WTC11 (cell line): ENCODE data around the gene ISM2. TPM values are rescaled to one million over a fixed set of nuclear protein-coding genes. Genes with fewer than 3 reads are reported as not detected.
"Not testable (repeated sequence)": the region's sequence is repeated elsewhere in the genome, so short reads cannot be mapped to it uniquely, and the experiment has no call there.

ENCODE experiments used
- ATAC-seq: fragments of 200-7000 bp; cut with Tn5 transposase; 2 replicates; pipeline ENCODE4 v1.10.0; 2021; ENCODE audit warnings: mild to moderate bottlenecking, moderate library complexity
- CTCF ChIA-PET: fragments of 300-600 bp; sonication (Branson Sonifier 250); formaldehyde crosslinking; loops from one replicate; lab custom pipeline; 2021; ENCODE audit warnings: antibody characterized with exemption; lab: Charles Lee
- POLR2A ChIA-PET: fragments of 350-600 bp; sonication (Branson Sonifier 250); formaldehyde crosslinking; loops from one replicate; lab custom pipeline; 2021; ENCODE audit warnings: antibody characterized with exemption; lab: Charles Lee
- DNase-seq: peaks from one replicate; pipeline ENCODE4 v3.0.0; 2021; ENCODE audit warnings: low spot score
- H3K27ac Mint-ChIP-seq: 2 replicates; pipeline ENCODE4 v1.8.0; 2021; ENCODE audit warnings: mixed read lengths
- H3K27me3 Mint-ChIP-seq: 2 replicates; pipeline ENCODE4 v1.8.0; 2021; ENCODE audit warnings: low read depth, mild to moderate bottlenecking, moderate library complexity, mixed read lengths
- H3K36me3 Mint-ChIP-seq: 2 replicates; pipeline ENCODE4 v1.8.0; 2021; ENCODE audit warnings: mixed read lengths
- H3K4me1 Mint-ChIP-seq: 2 replicates; pipeline ENCODE4 v1.8.0; 2022; ENCODE audit warnings: mixed read lengths
- H3K4me3 Mint-ChIP-seq: 2 replicates; pipeline ENCODE4 v1.8.0; 2021; ENCODE audit warnings: mild to moderate bottlenecking, moderate library complexity, mixed read lengths
- H3K9me3 Mint-ChIP-seq: 2 replicates; pipeline ENCODE4 v1.8.0; 2021; ENCODE audit warnings: mixed read lengths
- ATF1 ChIP-seq: sonication (generic); formaldehyde crosslinking; IDR thresholded peaks from 2 replicates; pipeline ENCODE4 v1.8.1; 2023; ENCODE audit warnings: mild to moderate bottlenecking, moderate library complexity, missing genetic modification reagents
- EMX1 ChIP-seq: fragments of 250-450 bp; sonication (Bioruptor Pico); IDR thresholded peaks from 2 replicates; pipeline ENCODE4 v1.8.0; 2021; ENCODE audit warnings: mild to moderate bottlenecking
- ESRRA ChIP-seq: sonication (generic); formaldehyde crosslinking; IDR thresholded peaks from 2 replicates; pipeline ENCODE4 v1.8.1; 2022; ENCODE audit warnings: mild to moderate bottlenecking, missing genetic modification reagents, borderline replicate concordance
- MAX ChIP-seq: sonication (generic); formaldehyde crosslinking; IDR thresholded peaks from 2 replicates; pipeline ENCODE4 v1.8.0; 2022; ENCODE audit warnings: mild to moderate bottlenecking, missing genetic modification reagents
- NFATC4 ChIP-seq: fragments of 250-450 bp; sonication (Bioruptor Pico); IDR thresholded peaks from 2 replicates; pipeline ENCODE4 v1.9.0; 2021; ENCODE audit warnings: mild to moderate bottlenecking
- NFE2L1 ChIP-seq: sonication (generic); formaldehyde crosslinking; IDR thresholded peaks from 2 replicates; pipeline ENCODE4 v1.8.1; 2023; ENCODE audit warnings: missing genetic modification reagents
- RELA ChIP-seq: sonication (generic); formaldehyde crosslinking; IDR thresholded peaks from 2 replicates; pipeline ENCODE4 v1.8.1; 2022; ENCODE audit warnings: missing genetic modification reagents, mild to moderate bottlenecking, borderline replicate concordance
- SOX15 ChIP-seq: fragments of 250-450 bp; sonication (Bioruptor Pico); IDR thresholded peaks from 2 replicates; pipeline ENCODE4 v1.9.0; 2021; ENCODE audit warnings: mild to moderate bottlenecking
- USF2 ChIP-seq: sonication (generic); formaldehyde crosslinking; IDR thresholded peaks from 2 replicates; pipeline ENCODE4 v1.8.1; 2023; ENCODE audit warnings: mild to moderate bottlenecking, missing genetic modification reagents, moderate library complexity
- ZNF121 ChIP-seq: sonication (generic); formaldehyde crosslinking; IDR thresholded peaks from 2 replicates; pipeline ENCODE4 v1.8.0; 2023; ENCODE audit warnings: missing genetic modification reagents
- ZNF671 ChIP-seq: fragments of 250-450 bp; sonication (Bioruptor Pico); IDR thresholded peaks from 2 replicates; pipeline ENCODE4 v1.8.0; 2021; ENCODE audit warnings: mild to moderate bottlenecking
- total RNA-seq: library from RNA; stranded (reverse); gene quantifications from 3 replicates; pipeline ENCODE4 v1.2.3, GENCODE V29; 2021
- TF ChIP-seq, protein P1 (sequence below): sonication (generic); formaldehyde crosslinking; conservative IDR thresholded peaks from 2 replicates; pipeline ENCODE4 v1.8.1; 2023; ENCODE audit warnings: mild to moderate bottlenecking, low read depth, missing genetic modification reagents, moderate library complexity
- TF ChIP-seq, protein P2 (sequence below): sonication (generic); formaldehyde crosslinking; IDR thresholded peaks from 2 replicates; pipeline ENCODE4 v1.8.1; 2022; ENCODE audit warnings: mild to moderate bottlenecking, missing genetic modification reagents, moderate library complexity, borderline replicate concordance
- TF ChIP-seq, protein P3 (sequence below): sonication (generic); formaldehyde crosslinking; IDR thresholded peaks from 2 replicates; pipeline ENCODE4 v1.8.0; 2022; ENCODE audit warnings: mild to moderate bottlenecking, missing genetic modification reagents
- TF ChIP-seq, protein P4 (sequence below): sonication (generic); formaldehyde crosslinking; IDR thresholded peaks from 2 replicates; pipeline ENCODE4 v1.8.1; 2023; ENCODE audit warnings: mild to moderate bottlenecking, moderate library complexity, missing genetic modification reagents
- TF ChIP-seq, protein P5 (sequence below): fragments of 250-450 bp; sonication (Bioruptor Pico); IDR thresholded peaks from 2 replicates; pipeline ENCODE4 v1.9.0; 2021; ENCODE audit warnings: mild to moderate bottlenecking
- TF ChIP-seq, protein P6 (sequence below): sonication (generic); formaldehyde crosslinking; IDR thresholded peaks from 2 replicates; pipeline ENCODE4 v1.8.1; 2022; ENCODE audit warnings: low read depth, mild to moderate bottlenecking, moderate library complexity, missing genetic modification reagents, borderline replicate concordance

Gene ISM2
- total RNA-seq, 1 experiment from 2014 or later = 1.4 TPM

DNA sequence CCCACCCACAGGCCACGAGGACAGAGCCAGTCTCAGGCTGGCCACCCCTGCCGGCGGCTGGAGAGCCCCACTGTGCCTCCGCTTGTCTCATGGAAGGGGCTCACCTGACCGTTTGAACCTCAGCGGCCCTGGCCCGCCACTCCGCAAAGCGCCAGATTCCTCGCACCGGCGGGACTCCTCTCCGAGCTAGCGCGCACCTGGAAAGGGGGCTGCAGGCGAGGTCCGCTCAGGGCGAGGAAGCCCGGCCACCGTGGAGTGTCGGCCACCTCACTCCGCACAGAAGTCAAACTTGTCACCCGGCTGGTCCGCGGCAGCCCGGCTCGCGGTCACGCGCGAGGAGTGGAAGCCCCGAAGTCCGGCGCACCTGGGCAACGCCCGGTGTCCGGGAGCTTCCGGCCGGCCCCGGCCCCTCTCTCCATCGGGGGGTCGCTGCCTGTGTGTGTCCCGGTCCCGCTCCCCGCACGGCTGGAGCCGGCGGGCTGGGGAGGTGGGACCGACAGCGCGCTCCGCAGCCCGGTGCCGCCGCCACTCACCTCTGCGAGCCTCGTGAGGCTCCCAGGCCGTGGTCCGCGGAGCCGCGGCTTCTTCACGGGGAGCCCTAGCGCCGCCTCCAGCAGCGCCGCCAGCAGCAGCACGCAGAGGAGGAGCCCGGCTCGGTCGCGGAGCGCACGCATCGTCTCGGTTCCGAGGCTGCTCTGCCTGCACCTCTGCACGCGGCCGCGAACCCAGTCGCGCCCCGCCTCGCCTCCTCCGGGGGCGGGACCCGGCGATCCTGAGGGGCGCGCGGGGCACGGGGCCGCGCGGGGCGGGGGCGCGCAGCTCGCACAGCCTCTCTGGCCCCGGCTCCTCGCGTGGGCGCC is at the start of gene ISM2 (continued):
- TF ChIP-seq, protein P1, sequence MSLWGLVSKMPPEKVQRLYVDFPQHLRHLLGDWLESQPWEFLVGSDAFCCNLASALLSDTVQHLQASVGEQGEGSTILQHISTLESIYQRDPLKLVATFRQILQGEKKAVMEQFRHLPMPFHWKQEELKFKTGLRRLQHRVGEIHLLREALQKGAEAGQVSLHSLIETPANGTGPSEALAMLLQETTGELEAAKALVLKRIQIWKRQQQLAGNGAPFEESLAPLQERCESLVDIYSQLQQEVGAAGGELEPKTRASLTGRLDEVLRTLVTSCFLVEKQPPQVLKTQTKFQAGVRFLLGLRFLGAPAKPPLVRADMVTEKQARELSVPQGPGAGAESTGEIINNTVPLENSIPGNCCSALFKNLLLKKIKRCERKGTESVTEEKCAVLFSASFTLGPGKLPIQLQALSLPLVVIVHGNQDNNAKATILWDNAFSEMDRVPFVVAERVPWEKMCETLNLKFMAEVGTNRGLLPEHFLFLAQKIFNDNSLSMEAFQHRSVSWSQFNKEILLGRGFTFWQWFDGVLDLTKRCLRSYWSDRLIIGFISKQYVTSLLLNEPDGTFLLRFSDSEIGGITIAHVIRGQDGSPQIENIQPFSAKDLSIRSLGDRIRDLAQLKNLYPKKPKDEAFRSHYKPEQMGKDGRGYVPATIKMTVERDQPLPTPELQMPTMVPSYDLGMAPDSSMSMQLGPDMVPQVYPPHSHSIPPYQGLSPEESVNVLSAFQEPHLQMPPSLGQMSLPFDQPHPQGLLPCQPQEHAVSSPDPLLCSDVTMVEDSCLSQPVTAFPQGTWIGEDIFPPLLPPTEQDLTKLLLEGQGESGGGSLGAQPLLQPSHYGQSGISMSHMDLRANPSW (CRISPR knock-in tag) = 0 out of 2 replicates have a peak, but pooled peaks have one; percentile 61

- Mint-ChIP-seq H3K27me3 (no peaks in the 10 kb centered on the region), H3K4me3 (no peak overlapping the region), H3K9me3 (no peaks in the 10 kb centered on the region), H3K27ac (no peak overlapping the region), H3K36me3 (peaks cover 55% of the 10 kb centered on the region), H3K4me1 (no peaks in the 10 kb centered on the region)
- ChIA-PET CTCF (interaction anchor here (1.0 kb wide), 1 partner anchor 89 kb away, joined by 3 read pairs; no protein-coding TSS in a partner anchor), POLR2A (no interaction called here)
- TF ChIP-seq ZNF121 (CRISPR knock-in tag) (0 out of 2 replicates have a peak, but pooled peaks have one; percentile 64), RELA (CRISPR knock-in tag) (no peak)
- DNase-seq = no peak
- ATAC-seq = peak; percentile 81
Measured at GRCh38 chr14:77547512-77548180, 49.0 kb upstream of the ISM2 start.

- ATAC-seq, POLR2A ChIA-PET: not testable (repeated sequence)
- CTCF ChIA-PET = interaction anchor here (1.6 kb wide), 1 partner anchor 86 kb away, joined by 7 read pairs; no protein-coding TSS in a partner anchor
Measured at GRCh38 chr14:77545171-77545570, 46.6 kb upstream of the ISM2 start.

DNA sequence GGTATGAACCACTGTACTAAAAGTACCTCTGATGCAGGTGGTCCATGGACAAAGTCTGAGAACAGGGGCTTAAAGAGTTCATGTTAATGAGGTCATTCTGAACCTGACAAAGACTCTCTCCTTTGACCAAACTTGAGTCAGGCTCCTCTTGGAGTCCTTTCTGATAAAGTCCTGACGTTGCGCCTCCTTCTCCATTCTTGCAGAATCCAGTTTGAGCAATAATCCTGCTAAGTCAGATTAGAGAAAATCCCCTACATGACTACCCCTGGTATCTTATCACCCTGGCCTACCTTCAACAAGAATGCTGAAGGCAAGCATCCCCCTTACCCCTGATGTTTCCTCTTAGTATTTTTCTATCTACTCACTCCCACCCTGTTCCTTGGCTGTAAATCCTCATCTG is 46.0 kb upstream of the ISM2 start:
- ATAC-seq (no peak), DNase-seq (no peak)
- no peak overlapping the region for H3K4me3 Mint-ChIP-seq
- H3K9me3 Mint-ChIP-seq = no peaks in the 10 kb centered on the region
- H3K27ac Mint-ChIP-seq = no peak overlapping the region
- ChIA-PET CTCF (no interaction called here), POLR2A (no interaction called here)
- H3K27me3 Mint-ChIP-seq = no peaks in the 10 kb centered on the region
- no peaks in the 10 kb centered on the region for H3K4me1 Mint-ChIP-seq
- peaks cover 35% of the 10 kb centered on the region for H3K36me3 Mint-ChIP-seq
- TF ChIP-seq SOX15 (no peak), MAX (CRISPR knock-in tag) (no peak), ATF1 (CRISPR knock-in tag) (no peak), ESRRA (CRISPR knock-in tag) (no peak), NFATC4 (CRISPR knock-in tag) (no peak), NFE2L1 (CRISPR knock-in tag) (no peak), ZNF671 (CRISPR knock-in tag) (no peak), USF2 (CRISPR knock-in tag) (no peak), EMX1 (CRISPR knock-in tag) (no peak)
- TF ChIP-seq, protein P2, sequence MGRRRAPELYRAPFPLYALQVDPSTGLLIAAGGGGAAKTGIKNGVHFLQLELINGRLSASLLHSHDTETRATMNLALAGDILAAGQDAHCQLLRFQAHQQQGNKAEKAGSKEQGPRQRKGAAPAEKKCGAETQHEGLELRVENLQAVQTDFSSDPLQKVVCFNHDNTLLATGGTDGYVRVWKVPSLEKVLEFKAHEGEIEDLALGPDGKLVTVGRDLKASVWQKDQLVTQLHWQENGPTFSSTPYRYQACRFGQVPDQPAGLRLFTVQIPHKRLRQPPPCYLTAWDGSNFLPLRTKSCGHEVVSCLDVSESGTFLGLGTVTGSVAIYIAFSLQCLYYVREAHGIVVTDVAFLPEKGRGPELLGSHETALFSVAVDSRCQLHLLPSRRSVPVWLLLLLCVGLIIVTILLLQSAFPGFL = no peak
- TF ChIP-seq, protein P3, sequence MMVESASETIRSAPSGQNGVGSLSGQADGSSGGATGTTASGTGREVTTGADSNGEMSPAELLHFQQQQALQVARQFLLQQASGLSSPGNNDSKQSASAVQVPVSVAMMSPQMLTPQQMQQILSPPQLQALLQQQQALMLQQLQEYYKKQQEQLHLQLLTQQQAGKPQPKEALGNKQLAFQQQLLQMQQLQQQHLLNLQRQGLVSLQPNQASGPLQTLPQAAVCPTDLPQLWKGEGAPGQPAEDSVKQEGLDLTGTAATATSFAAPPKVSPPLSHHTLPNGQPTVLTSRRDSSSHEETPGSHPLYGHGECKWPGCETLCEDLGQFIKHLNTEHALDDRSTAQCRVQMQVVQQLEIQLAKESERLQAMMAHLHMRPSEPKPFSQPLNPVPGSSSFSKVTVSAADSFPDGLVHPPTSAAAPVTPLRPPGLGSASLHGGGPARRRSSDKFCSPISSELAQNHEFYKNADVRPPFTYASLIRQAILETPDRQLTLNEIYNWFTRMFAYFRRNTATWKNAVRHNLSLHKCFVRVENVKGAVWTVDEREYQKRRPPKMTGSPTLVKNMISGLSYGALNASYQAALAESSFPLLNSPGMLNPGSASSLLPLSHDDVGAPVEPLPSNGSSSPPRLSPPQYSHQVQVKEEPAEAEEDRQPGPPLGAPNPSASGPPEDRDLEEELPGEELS (CRISPR knock-in tag) = no peak
- TF ChIP-seq, protein P4, sequence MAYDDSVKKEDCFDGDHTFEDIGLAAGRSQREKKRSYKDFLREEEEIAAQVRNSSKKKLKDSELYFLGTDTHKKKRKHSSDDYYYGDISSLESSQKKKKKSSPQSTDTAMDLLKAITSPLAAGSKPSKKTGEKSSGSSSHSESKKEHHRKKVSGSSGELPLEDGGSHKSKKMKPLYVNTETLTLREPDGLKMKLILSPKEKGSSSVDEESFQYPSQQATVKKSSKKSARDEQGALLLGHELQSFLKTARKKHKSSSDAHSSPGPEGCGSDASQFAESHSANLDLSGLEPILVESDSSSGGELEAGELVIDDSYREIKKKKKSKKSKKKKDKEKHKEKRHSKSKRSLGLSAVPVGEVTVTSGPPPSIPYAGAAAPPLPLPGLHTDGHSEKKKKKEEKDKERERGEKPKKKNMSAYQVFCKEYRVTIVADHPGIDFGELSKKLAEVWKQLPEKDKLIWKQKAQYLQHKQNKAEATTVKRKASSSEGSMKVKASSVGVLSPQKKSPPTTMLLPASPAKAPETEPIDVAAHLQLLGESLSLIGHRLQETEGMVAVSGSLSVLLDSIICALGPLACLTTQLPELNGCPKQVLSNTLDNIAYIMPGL (CRISPR knock-in tag) = no peak
- TF ChIP-seq, protein P5, sequence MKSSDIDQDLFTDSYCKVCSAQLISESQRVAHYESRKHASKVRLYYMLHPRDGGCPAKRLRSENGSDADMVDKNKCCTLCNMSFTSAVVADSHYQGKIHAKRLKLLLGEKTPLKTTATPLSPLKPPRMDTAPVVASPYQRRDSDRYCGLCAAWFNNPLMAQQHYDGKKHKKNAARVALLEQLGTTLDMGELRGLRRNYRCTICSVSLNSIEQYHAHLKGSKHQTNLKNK (CRISPR knock-in tag) = no peak
- TF ChIP-seq, protein P6, sequence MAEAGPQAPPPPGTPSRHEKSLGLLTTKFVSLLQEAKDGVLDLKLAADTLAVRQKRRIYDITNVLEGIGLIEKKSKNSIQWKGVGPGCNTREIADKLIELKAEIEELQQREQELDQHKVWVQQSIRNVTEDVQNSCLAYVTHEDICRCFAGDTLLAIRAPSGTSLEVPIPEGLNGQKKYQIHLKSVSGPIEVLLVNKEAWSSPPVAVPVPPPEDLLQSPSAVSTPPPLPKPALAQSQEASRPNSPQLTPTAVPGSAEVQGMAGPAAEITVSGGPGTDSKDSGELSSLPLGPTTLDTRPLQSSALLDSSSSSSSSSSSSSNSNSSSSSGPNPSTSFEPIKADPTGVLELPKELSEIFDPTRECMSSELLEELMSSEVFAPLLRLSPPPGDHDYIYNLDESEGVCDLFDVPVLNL = no peak

More at GRCh38 chr14:77545171-77545570, 46.6 kb upstream of the ISM2 start:
- DNase-seq, H3K27me3 Mint-ChIP-seq, H3K4me1 Mint-ChIP-seq, H3K4me3 Mint-ChIP-seq, H3K27ac Mint-ChIP-seq, H3K9me3 Mint-ChIP-seq: not testable (repeated sequence)
- peaks cover 40% of the 10 kb centered on the region for H3K36me3 Mint-ChIP-seq
